Measurements from ENCODE around the gene CSRP3. TPM values are rescaled to one million over a fixed set of nuclear protein-coding genes. Genes with fewer than 3 reads are reported as not detected.
"Not testable (repeated sequence)": the region's sequence is repeated elsewhere in the genome, so short reads cannot be mapped to it uniquely, and the experiment has no call there.

CSRP3 gene
- total RNA-seq, 2 donors from 2014 or later, result 2.7 TPM; not detected in 1

GRCh38 chr11:19160847-19161246 is 40.9 kb downstream of the CSRP3 start:
- Histone ChIP-seq H3K4me1 (replicated peaks) (no peaks in the 10 kb centered on the region), H3K27me3 (replicated peaks; ENCODE audit: insufficient read depth) (no peaks in the 10 kb centered on the region), H3K27ac (no peak overlapping the region), H3K9me3 (no peaks in the 10 kb centered on the region), H3K36me3 (no peaks in the 10 kb centered on the region), H3K4me3 (no peak overlapping the region)
- TF ChIP-seq POLR2AphosphoS5 (IDR thresholded peaks at IDR 0.05), result no peak
- TF ChIP-seq POLR2A (IDR thresholded peaks at IDR 0.05), result no peak
- TF ChIP-seq CTCF (IDR thresholded peaks at IDR 0.05), result no peak
- no peak for DNase-seq (ENCODE audit: low spot score)
- 88% methylated on average over 6 of the region's 6 CpGs for WGBS
- intact Hi-C loops (cut with DNase I), result no loop called here

- Histone ChIP-seq H3K36me3 (no peaks in the 10 kb centered on the region), H3K4me3 (no peak overlapping the region), H3K27me3 (replicated peaks; ENCODE audit: insufficient read depth) (no peaks in the 10 kb centered on the region), H3K4me1 (replicated peaks) (no peaks in the 10 kb centered on the region), H3K9me3 (no peaks in the 10 kb centered on the region), H3K27ac (no peak overlapping the region)
- 52% methylated on average over 3 of the region's 3 CpGs for WGBS
- no peak for DNase-seq (ENCODE audit: low spot score)
- intact Hi-C loops (cut with DNase I), result no loop called here
- TF ChIP-seq POLR2A (IDR thresholded peaks at IDR 0.05) (no peak), POLR2AphosphoS5 (IDR thresholded peaks at IDR 0.05) (no peak), CTCF (IDR thresholded peaks at IDR 0.05) (no peak)
Measured at GRCh38 chr11:19156892-19157291, 44.9 kb downstream of the CSRP3 start.

GRCh38 chr11:19145319-19145718 is 56.5 kb downstream of the CSRP3 start:
- intact Hi-C loops (cut with DNase I), result no loop called here
- Histone ChIP-seq H3K4me3 (no peak overlapping the region), H3K36me3 (no peaks in the 10 kb centered on the region), H3K27me3 (replicated peaks; ENCODE audit: insufficient read depth) (no peaks in the 10 kb centered on the region), H3K27ac (no peak overlapping the region), H3K4me1 (replicated peaks) (no peaks in the 10 kb centered on the region), H3K9me3 (no peaks in the 10 kb centered on the region)
- WGBS, result 48% methylated on average over 3 of the region's 3 CpGs
- TF ChIP-seq CTCF (IDR thresholded peaks at IDR 0.05) (no peak), POLR2A (IDR thresholded peaks at IDR 0.05) (no peak), POLR2AphosphoS5 (IDR thresholded peaks at IDR 0.05) (no peak)
- DNase-seq (ENCODE audit: low spot score), result no peak

- H3K9me3 ChIP-seq; H3K27me3 ChIP-seq (replicated peaks; ENCODE audit: insufficient read depth); H3K4me3 ChIP-seq; H3K4me1 ChIP-seq (replicated peaks); H3K27ac ChIP-seq; intact Hi-C loops (cut with DNase I); DNase-seq (ENCODE audit: low spot score); H3K36me3 ChIP-seq: not testable (repeated sequence)
- WGBS, result 94% methylated on average over 4 of the region's 4 CpGs
Measured at GRCh38 chr11:19136884-19137283, 64.9 kb downstream of the CSRP3 start.

- no peaks in the 10 kb centered on the region for H3K27me3 ChIP-seq (replicated peaks; ENCODE audit: insufficient read depth)
- no peaks in the 10 kb centered on the region for H3K36me3 ChIP-seq
- intact Hi-C loops (cut with DNase I), result no loop called here
Measured at GRCh38 chr11:19134004-19134403, 67.8 kb downstream of the CSRP3 start.

More at GRCh38 chr11:19134004-19134403, 67.8 kb downstream of the CSRP3 start:
- no peak overlapping the region for H3K4me3 ChIP-seq
- H3K4me1 ChIP-seq (replicated peaks), result no peaks in the 10 kb centered on the region
- TF ChIP-seq CTCF (IDR thresholded peaks at IDR 0.05), result no peak
- no peak for TF ChIP-seq POLR2A (IDR thresholded peaks at IDR 0.05)
- H3K27ac ChIP-seq, result no peak overlapping the region
- 97% methylated on average over 1 of the region's 1 CpG for WGBS
- H3K9me3 ChIP-seq, result no peaks in the 10 kb centered on the region
- no peak for DNase-seq (ENCODE audit: low spot score)

Other genes with a start within 250 kb of the CSRP3 start
- gene MRGPRX2, start 141.3 kb downstream of the CSRP3 start, total RNA-seq, result not detected
- gene ZDHHC13, start 84.8 kb downstream of the CSRP3 start, total RNA-seq, result 10 to 100 TPM; 12.2 to 12.3 TPM
- gene E2F8, start 39.0 kb upstream of the CSRP3 start, total RNA-seq, result under 1 TPM; 0.46 to 0.57 TPM

All from prostate gland (tissue), 2 donors.